Measurements from ENCODE around the gene EIF4E1B.
"Not testable (repeated sequence)": the region's sequence is repeated elsewhere in the genome, so short reads cannot be mapped to it uniquely, and the experiment has no call there.

The EIF4E1B gene

DNA sequence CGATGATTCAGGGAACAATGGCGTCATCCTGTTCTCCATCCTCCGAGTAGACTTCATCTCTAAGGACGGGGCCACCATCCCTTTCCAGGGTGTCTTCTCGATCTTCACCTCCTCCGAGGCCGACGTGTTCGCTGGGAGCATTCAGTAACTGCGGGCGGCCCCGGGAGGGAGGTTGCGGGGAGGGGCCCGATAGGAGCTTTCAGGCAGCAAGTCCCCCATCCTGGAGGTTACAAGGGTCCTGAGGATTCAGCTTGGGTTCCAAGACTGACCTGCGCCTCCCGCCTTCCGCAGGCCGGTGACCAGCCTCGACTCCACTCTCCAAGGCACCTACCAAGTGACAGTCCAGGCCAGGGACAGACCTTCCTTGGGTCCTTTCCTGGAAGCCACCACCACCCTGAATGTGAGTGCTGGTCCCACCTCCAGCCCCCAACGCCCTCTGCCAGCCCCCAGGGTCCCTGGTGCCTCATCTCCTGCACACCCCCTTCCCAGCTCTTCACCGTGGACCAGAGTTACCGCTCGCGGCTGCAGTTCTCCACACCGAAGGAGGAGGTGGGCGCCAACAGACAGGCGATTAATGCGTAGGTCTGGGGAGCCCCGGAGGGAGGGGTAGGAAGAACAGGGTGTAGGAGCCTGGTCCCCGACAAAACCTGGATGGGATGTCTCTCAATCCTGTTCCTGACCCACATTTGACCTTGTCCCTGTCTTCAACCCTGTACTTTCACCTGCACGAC is 41.3 kb upstream of the EIF4E1B start:
- CTCF ChIA-PET: interaction anchor here (1.4 to 2.2 kb wide), 2 partner anchors 10 to 16 kb away, joined by 4 to 10 read pairs; no protein-coding TSS in a partner anchor
- H3K4me3 ChIP-seq (ENCODE audit: low read depth, low read length): no peak overlapping the region
- TF ChIP-seq, protein P1, sequence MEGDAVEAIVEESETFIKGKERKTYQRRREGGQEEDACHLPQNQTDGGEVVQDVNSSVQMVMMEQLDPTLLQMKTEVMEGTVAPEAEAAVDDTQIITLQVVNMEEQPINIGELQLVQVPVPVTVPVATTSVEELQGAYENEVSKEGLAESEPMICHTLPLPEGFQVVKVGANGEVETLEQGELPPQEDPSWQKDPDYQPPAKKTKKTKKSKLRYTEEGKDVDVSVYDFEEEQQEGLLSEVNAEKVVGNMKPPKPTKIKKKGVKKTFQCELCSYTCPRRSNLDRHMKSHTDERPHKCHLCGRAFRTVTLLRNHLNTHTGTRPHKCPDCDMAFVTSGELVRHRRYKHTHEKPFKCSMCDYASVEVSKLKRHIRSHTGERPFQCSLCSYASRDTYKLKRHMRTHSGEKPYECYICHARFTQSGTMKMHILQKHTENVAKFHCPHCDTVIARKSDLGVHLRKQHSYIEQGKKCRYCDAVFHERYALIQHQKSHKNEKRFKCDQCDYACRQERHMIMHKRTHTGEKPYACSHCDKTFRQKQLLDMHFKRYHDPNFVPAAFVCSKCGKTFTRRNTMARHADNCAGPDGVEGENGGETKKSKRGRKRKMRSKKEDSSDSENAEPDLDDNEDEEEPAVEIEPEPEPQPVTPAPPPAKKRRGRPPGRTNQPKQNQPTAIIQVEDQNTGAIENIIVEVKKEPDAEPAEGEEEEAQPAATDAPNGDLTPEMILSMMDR (IDR thresholded peaks at IDR 0.05; ENCODE audit: insufficient read depth, low read length, missing control alignments): no peak
- no peak for DNase-seq (ENCODE audit: low read depth, low spot score)
- POLR2A ChIA-PET: no interaction called here

DNA sequence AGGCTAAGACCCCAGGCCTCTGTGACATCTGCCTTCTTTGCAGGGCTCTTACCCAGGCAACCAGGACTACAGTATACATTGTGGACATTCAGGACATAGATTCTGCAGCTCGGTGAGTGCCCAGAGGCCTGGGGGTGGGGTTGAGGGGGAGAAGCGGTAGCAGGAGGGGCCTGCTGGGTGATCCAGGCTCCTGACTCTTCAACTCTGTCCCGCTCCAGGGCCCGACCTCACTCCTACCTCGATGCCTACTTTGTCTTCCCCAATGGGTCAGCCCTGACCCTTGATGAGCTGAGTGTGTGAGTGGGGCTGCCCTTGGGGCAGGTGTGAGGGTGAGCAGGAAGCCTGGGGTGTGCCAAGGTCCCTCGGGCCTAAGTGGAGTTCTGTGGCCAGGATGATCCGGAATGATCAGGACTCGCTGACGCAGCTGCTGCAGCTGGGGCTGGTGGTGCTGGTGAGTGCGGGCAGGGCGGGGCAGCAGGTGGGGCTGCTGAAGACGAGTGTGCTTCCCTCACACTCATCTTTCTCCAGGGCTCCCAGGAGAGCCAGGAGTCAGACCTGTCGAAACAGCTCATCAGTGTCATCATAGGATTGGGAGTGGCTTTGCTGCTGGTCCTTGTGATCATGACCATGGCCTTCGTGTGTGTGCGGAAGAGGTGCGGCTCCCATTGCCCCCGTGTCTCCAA is 40.3 kb upstream of the EIF4E1B start:
- no peak for DNase-seq (ENCODE audit: low read depth, low spot score)
- TF ChIP-seq, protein P1 (IDR thresholded peaks at IDR 0.05; ENCODE audit: insufficient read depth, low read length, missing control alignments): no peak
- ChIA-PET POLR2A (no interaction called here), CTCF (interaction anchor here (0.8 to 2.2 kb wide), 4 partner anchors 11 to 520 kb away, joined by 3 to 10 read pairs (median 6); no protein-coding TSS in a partner anchor)
- H3K4me3 ChIP-seq (ENCODE audit: low read depth, low read length): no peak overlapping the region

DNA sequence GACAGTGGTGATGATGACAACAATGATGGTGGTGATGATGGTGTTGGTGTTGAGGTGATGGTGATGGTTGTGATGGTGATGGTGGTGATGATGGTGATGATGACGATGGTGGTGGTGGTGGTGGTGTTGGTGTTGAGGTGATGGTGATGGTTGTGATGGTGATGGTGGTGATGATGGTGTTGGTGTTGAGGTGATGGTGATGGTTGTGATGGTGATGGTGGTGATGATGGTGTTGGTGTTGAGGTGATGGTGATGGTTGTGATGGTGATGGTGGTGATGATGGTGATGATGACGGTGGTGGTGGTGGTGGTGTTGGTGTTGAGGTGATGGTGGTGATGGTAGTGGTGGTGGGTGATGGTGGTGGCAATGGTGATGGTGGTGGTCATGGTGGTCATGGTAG is 38.8 kb upstream of the EIF4E1B start:
- H3K4me3 ChIP-seq (ENCODE audit: low read depth, low read length); CTCF ChIA-PET; POLR2A ChIA-PET; DNase-seq (ENCODE audit: low read depth, low spot score): not testable (repeated sequence)

DNA sequence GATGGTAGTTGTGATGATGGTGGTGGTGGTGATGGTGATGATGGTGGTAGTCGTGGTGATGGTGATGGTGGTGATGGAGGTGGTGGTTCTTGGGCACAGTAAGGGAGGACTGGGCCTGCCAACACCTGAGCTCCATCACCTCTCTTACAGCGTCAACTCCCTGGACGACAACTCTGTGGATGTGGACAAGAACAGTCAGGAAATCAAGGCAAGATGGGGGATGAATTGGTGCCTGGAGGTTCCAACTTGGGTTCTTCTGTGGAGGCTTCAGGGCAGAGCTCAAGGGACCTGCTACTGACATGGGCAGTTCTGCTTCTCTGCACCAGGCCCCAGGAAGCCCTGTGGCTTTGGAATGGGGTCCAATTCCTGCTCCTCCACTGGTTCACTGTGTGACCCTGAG is 37.9 kb upstream of the EIF4E1B start:
- POLR2A ChIA-PET: no interaction called here
- no peak for DNase-seq (ENCODE audit: low read depth, low spot score)
- no peak overlapping the region for H3K4me3 ChIP-seq (ENCODE audit: low read depth, low read length)
- CTCF ChIA-PET: interaction anchor here (1.0 kb wide), 1 partner anchor 19 kb away, joined by 3 read pairs; no protein-coding TSS in a partner anchor
- TF ChIP-seq, protein P1 (IDR thresholded peaks at IDR 0.05; ENCODE audit: insufficient read depth, low read length, missing control alignments): no peak

DNA sequence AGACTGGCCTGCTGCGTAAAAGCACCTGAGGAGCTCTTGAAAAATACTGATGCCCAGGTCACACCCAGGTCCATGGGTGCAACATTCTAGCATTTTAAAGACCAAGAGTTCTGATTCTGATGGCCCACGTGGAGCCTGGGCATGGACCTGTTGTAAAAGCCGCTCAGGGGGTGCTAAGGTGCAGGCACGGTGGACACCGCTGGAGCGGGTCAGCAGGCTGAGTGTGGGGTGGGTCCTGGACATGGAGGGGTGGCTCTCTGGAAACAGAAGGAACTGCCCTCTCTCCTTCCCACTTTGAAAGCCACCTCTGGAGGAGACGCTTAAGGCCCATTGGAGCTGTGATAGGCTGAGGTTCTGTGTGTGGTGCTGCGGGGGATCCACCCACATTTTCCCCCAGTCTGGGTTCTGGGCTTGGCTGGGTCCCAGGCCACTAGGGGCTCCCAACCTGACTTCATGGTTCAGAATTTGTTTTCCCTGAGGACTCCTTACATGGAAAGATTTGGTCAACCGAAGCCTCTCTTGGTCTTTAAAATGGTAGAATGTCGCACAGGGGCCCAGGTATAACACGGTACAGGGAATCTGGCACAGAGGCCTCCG is 37.1 kb upstream of the EIF4E1B start:
- no peak overlapping the region for H3K4me3 ChIP-seq (ENCODE audit: low read depth, low read length)
- no peak for DNase-seq (ENCODE audit: low read depth, low spot score)
- TF ChIP-seq, protein P1 (IDR thresholded peaks at IDR 0.05; ENCODE audit: insufficient read depth, low read length, missing control alignments): no peak
- ChIA-PET CTCF (interaction anchor here (1.0 kb wide), 1 partner anchor 20 kb away, joined by 3 read pairs; no protein-coding TSS in a partner anchor), POLR2A (no interaction called here)

DNA sequence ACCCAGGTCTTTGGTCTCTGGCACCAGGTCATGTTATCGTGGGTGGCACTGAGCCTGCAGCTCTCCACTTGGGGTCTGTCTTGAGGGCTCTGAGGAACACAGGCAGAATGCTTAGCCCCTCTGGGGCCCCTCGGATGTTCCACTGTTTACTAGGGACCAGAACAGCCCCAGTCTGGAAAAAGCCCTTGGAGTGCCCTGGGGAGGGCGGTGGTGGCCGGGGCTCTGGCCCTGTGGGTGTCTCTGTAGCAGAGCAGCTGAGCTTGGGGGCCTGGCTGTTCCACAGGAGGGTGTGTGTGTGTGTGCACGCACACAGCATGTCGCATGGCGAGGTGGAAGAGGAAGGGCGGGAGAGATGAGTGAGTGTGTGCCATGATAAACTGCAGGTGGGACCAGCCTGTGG is 35.9 kb upstream of the EIF4E1B start:
- ChIA-PET CTCF (interaction anchor here (1.0 kb wide), 2 partner anchors 11 to 15 kb away, joined by 3 to 4 read pairs; no protein-coding TSS in a partner anchor), POLR2A (no interaction called here)
- no peak for DNase-seq (ENCODE audit: low read depth, low spot score)
- TF ChIP-seq, protein P1 (IDR thresholded peaks at IDR 0.05; ENCODE audit: insufficient read depth, low read length, missing control alignments): no peak
- H3K4me3 ChIP-seq (ENCODE audit: low read depth, low read length): no peak overlapping the region

Measured in AG04449 (cell line).